Pulmonary artery endothelial cell (primary cell): ENCODE data around the gene HPGDS. TPM values are rescaled to one million over a fixed set of nuclear protein-coding genes. Genes with fewer than 3 reads are reported as not detected.
"Not testable (repeated sequence)": the region's sequence is repeated elsewhere in the genome, so short reads cannot be mapped to it uniquely, and the experiment has no call there.

Experiments used
- DNase-seq: peaks from one replicate; pipeline ENCODE4 v3.0.0-alpha.2; 2011; ENCODE audit warnings: low read depth, low spot score
- total RNA-seq: library from RNA; depleted of rRNA; stranded (reverse); fragments of >200 nt; gene quantifications from 2 replicates; pipeline ENCODE4 v1.2.3, GENCODE V29; 2014

HPGDS gene
- not detected in 2 replicates for total RNA-seq

GRCh38 chr4:94342694-94343093 is at the start of gene HPGDS:
Gene HPGDS, minus strand, starts transcription at chr4:94342836. Its CDS starts 8,207 bp downstream, at chr4:94334629.
- no peak for DNase-seq

- DNase-seq = no peak
Observed at GRCh38 chr4:94390804-94391410, 48.3 kb upstream of the HPGDS start.

- no peak for DNase-seq
Observed at GRCh38 chr4:94389595-94390267, 47.1 kb upstream of the HPGDS start.

- not testable (repeated sequence) for DNase-seq
Observed at GRCh38 chr4:94387965-94388364, 45.3 kb upstream of the HPGDS start.

- DNase-seq = not testable (repeated sequence)
Observed at GRCh38 chr4:94385452-94385851, 42.8 kb upstream of the HPGDS start.

GRCh38 chr4:94382891-94383290 is 40.3 kb upstream of the HPGDS start:
- DNase-seq = not testable (repeated sequence)

GRCh38 chr4:94378047-94378446 is 35.4 kb upstream of the HPGDS start:
- no peak for DNase-seq

- no peak for DNase-seq
Observed at GRCh38 chr4:94377294-94377693, 34.7 kb upstream of the HPGDS start.

GRCh38 chr4:94375364-94375763 is 32.7 kb upstream of the HPGDS start:
- no peak for DNase-seq

- DNase-seq = no peak
Observed at GRCh38 chr4:94373752-94374151, 31.1 kb upstream of the HPGDS start.

GRCh38 chr4:94372991-94373390 is 30.4 kb upstream of the HPGDS start:
- no peak for DNase-seq

GRCh38 chr4:94372228-94372978 is 29.8 kb upstream of the HPGDS start:
- DNase-seq = no peak

- DNase-seq = no peak
Observed at GRCh38 chr4:94371290-94371689, 28.7 kb upstream of the HPGDS start.

- no peak for DNase-seq
Observed at GRCh38 chr4:94370533-94371254, 28.1 kb upstream of the HPGDS start.

- DNase-seq = no peak
Observed at GRCh38 chr4:94369046-94369445, 26.4 kb upstream of the HPGDS start.

GRCh38 chr4:94368459-94368858 is 25.8 kb upstream of the HPGDS start:
- no peak for DNase-seq

GRCh38 chr4:94365304-94365703 is 22.7 kb upstream of the HPGDS start:
- no peak for DNase-seq

GRCh38 chr4:94364527-94364926 is 21.9 kb upstream of the HPGDS start:
- DNase-seq = no peak

- no peak for DNase-seq
Observed at GRCh38 chr4:94363136-94363655, 20.6 kb upstream of the HPGDS start.

- DNase-seq = no peak
Observed at GRCh38 chr4:94359838-94360237, 17.2 kb upstream of the HPGDS start.

GRCh38 chr4:94359221-94359620 is 16.6 kb upstream of the HPGDS start:
- DNase-seq = no peak

- DNase-seq = no peak
Observed at GRCh38 chr4:94358101-94358500, 15.5 kb upstream of the HPGDS start.
